ENCODE results near the gene HOXB6. TPM values are rescaled to one million over a fixed set of nuclear protein-coding genes. Genes with fewer than 3 reads are reported as not detected.

Gene HOXB6
- total RNA-seq, 1 experiment from 2014 or later: 19.2 TPM

- DNase-seq (ENCODE audit: low read depth): no peak
Measured at GRCh38 chr17:48596000-48596734, 8.6 kb downstream of the HOXB6 start.

- no peak for DNase-seq (ENCODE audit: low read depth)
Measured at GRCh38 chr17:48595278-48595999, 9.3 kb downstream of the HOXB6 start.

GRCh38 chr17:48594538-48595277, 10.1 kb downstream of the HOXB6 start:
- DNase-seq (ENCODE audit: low read depth): no peak

DNA sequence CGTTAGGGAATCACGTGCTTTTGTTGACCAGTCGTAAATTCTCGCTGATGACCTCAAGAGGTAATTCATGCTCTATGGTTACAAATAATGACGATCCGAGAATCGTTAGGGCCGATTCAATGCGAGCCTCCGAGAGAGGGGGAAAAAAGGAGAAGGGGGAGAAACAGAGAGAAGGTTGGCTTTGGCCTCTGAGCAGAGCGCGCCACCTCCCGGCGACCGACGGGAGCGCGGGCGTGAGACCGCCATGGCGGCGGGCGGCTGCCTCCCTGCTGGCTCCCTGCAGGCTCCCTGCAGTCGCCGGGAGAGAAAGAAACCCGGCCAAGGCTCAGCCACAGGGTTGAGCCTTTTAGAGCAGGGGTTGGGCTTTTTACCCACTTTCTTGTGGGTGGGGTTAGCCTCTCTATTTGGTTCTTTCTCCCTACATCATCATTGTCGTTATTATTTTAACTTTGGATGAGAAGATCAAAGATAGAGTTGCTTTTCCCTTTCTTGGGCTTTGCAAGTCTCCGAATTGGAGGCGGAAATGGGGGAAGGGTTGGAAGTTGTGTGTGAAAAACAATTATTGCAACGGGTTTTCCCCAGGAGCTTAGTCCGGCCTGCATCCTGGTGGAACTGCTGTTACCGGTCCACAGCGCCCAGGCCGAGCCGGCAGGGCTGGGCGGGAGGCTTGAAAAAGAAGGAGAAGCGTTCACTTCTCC, 10.8 kb downstream of the HOXB6 start:
- DNase-seq (ENCODE audit: low read depth): no peak

- DNase-seq (ENCODE audit: low read depth): no peak
Measured at GRCh38 chr17:48593126-48593829, 11.5 kb downstream of the HOXB6 start, which contains the start of gene HOXB5. TSS of gene HOXB5 (minus strand) at chr17:48593779. CDS start at chr17:48593682, 97 bp downstream.

DNA sequence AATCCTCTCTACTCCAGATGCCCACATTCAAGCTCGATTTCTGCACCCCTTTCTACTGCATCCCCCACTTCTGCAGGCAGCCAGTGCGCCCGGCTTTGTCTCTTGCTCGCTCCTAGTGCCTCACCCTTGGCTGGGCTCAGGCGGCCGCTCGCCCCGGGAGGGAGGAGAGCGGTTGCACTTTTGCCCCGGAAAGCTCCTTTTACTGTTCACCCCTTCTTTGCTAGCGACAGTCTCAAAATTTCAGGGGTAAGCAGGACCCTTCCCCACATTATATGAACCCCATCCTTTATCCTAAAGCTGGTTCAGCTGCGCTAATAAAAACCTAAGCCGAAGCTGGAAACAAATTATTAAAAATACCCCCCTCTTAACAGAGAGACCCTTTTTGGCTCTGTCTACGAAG, 12.2 kb downstream of the HOXB6 start:
- no peak for DNase-seq (ENCODE audit: low read depth)

- DNase-seq (ENCODE audit: low read depth): no peak
Measured at GRCh38 chr17:48592057-48592514, 12.7 kb downstream of the HOXB6 start.

GRCh38 chr17:48591255-48592056, 13.3 kb downstream of the HOXB6 start:
- DNase-seq (ENCODE audit: low read depth): no peak

DNA sequence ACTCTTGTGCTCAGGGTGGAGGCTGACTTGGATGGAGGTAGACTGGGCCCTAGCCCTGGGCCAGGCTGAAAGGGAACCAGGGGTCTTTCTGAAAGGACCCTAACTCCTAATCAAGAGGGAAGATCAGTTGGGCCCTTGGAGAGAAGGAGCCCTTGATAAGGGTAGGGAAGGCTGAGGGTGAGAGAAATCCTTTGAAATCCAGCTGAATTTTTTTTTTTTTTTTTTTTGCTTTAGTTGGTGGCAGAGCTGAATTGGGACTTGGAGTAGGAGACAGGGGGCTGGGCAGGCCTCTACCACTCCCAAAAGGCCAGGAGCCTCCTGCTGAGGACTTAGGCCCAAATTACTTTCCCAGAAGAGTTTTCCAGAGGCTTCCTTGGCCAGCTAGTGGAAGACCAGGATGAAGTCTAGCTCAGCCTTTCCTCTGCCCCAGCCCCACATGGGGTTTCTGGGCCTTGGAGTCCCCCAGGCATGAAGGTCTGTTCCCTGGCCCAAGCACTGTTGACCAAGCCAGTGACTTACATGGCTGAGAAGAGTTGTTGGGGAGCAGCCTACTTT, 14.1 kb downstream of the HOXB6 start:
- no peak for DNase-seq (ENCODE audit: low read depth)

GRCh38 chr17:48589831-48590606, 14.8 kb downstream of the HOXB6 start, which contains the start of gene HOXB3:
TSS of gene HOXB3 (minus strand) at chr17:48590241. CDS start at chr17:48552474, 37,767 bp downstream.
- no peak for DNase-seq (ENCODE audit: low read depth)

GRCh38 chr17:48589060-48589830, 15.5 kb downstream of the HOXB6 start:
- no peak for DNase-seq (ENCODE audit: low read depth)

DNA sequence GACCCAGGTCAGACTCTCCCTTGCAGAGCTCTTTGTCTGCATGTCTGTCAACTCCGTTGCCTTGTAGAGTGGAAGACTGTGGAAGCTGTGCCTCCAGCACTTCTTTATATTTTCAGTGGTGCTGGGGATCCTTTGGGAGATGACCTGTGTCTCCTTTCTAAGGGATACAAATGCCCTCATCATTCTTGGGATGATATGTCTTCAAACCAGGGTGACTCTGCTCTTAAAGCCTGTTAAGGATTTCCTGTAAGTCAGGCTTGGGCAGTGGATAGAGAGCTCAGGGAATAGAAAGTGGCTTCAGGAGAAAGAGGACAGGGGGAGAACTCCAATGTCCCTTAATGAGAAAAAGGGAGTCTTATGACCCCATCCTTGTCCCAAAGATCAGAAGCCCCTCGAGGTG, 16.3 kb downstream of the HOXB6 start:
- no peak for DNase-seq (ENCODE audit: low read depth)

GRCh38 chr17:48588074-48588415, 16.7 kb downstream of the HOXB6 start:
- DNase-seq (ENCODE audit: low read depth): no peak

DNA sequence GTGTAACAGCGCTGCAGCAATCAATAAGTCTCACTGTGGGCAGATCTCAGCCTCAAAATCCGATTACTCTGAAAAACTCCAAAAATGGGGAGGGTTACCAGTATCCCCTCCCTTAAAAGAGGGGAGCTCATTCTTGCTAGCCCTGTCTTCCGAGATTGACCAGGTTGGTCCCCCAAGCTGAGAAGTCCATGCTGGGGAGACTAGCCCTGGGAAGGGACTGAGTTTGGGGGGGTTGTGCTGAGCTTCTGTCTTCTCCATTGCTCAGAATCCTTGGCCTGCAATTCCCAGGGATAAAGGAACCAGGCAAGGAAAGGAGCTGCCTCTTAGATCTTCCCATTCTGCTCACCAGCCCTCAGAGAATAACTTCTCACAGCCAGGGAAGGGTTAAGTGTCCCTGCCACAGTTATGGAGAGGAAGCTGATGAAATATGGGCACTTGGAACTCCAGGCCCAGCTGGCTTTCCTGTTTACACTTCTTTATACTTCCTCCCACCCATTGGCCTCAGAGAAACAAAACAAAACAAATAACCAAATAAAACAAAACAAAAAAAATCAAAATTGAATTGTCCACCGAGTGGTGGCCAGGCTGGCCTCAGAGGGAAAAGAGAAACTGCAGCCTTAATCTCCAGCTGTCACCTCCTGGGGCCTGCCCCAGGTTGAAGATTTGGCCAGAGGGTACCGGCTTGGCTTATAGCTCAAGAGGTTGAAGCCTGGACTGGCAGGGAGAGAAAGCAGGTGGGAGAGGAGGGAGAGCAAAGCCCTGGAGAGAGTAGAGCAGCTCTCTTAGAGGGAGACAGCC, 17.3 kb downstream of the HOXB6 start:
- no peak for DNase-seq (ENCODE audit: low read depth)

DNA sequence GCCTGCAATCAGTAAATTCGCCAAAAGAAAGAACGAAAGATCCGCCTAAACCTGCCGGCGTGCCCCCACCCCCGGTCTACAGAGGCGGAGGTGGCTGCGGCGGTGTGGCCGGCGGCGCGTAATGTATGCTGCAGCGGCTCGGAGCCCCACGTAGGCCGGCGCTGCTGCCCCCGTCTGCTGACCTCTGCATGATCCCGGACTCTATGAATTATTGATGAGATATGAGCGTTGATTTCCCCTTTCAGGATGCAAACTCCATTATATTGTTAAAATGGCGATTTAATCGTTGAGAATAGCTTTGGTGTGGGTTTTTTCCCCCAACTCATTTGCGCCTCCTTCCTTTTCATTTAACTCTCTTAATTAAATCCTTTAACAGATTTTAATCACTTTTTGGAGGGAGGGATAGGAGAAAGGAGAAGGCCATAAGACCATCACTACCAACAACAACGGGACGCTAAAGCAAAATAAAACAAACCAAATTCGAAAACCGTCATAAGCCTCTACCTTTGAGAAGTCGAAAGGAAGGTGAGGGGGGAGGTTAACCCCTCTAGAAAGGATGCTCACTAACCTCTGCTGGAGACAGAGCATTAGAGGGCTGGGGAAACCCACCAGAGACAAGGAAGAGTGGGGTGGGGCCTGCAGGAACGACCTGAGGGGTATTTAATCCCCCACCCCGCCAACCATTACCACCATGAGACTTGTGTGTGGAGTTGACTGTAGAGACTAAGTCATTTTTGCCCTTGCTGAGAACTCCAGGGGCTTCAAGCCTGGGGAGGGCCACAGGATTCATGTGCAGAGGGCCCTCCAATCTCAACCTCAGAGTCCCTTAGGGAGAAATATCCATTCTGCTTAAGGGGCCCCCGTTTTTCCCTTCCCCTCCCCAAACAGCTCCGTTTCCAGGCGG, 18.2 kb downstream of the HOXB6 start:
- DNase-seq (ENCODE audit: low read depth): no peak

DNA sequence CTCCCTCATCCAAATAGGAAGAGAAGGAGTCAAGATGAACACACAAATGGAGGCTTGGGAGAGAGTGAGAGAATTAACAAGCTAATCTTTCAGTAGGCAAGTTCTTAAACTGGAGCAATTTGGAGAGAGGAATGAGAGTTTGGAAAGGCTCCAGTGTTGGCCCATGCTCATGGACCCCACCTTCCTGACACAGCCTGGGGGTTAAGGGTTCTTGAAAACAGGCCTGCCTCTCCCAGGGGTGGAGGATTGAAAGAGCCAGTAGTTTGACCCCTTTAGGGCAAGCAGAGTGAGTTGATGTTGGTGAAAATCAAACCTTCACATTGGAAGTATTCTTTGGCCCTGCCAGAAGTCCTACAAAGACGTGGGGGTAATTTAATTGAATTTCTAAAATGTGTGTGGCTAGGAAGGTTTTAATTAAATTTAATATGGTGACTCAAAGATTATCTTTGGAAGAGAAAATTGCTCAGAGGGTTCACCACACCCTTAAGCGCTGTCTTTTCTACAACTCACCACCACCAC, 20.5 kb downstream of the HOXB6 start:
- DNase-seq (ENCODE audit: low read depth): no peak
